Suprapubic skin (tissue), 4 donors: Measurements from ENCODE around the gene ZNF653. TPM values are rescaled to one million over a fixed set of nuclear protein-coding genes. Genes with fewer than 3 reads are reported as not detected.

Source experiments
- DNase-seq, 2 donors: peaks; one replicate each; pipeline ENCODE4 v3.0.0-alpha.2; 2019; ENCODE audit warnings: low spot score in 2 of 2
- H3K27ac ChIP-seq: fragments of 200-600 bp; sonication (generic); one replicate; pipeline ENCODE4 v1.5.1; 2019
- H3K27me3 ChIP-seq: fragments of 200-600 bp; sonication (generic); one replicate; pipeline ENCODE4 v1.5.1; 2019
- H3K36me3 ChIP-seq: fragments of 200-600 bp; sonication (generic); one replicate; pipeline ENCODE4 v1.5.1; 2019
- H3K4me1 ChIP-seq: fragments of 200-600 bp; sonication (generic); one replicate; pipeline ENCODE4 v1.5.1; 2019
- H3K4me3 ChIP-seq: fragments of 200-600 bp; sonication (generic); one replicate; pipeline ENCODE4 v1.5.1; 2019; ENCODE audit warnings: mild to moderate bottlenecking
- H3K9me3 ChIP-seq: fragments of 200-600 bp; sonication (generic); one replicate; pipeline ENCODE4 v1.5.1; 2019
- EP300 ChIP-seq: sonication (generic); formaldehyde crosslinking; IDR thresholded peaks from one replicate; pipeline ENCODE4 v1.6.1; 2017; ENCODE audit warnings: antibody characterized with exemption
- POLR2A ChIP-seq, 2 donors: fragments of 450-650 bp; IDR thresholded peaks; one replicate each; pipeline ENCODE4 v1.6.1; 2017; ENCODE audit warnings: antibody characterized with exemption in 2 of 2, mild to moderate bottlenecking in 2 of 2, moderate library complexity in 2 of 2
- POLR2AphosphoS5 ChIP-seq, 3 donors: sonication (generic); formaldehyde crosslinking; IDR thresholded peaks; one replicate each; pipeline ENCODE4 v1.6.1; 2017; ENCODE audit warnings: antibody characterized with exemption in 3 of 3
- WGBS: methylation state at CpG from one replicate; pipeline ENCODE4 v1.1.5; 2018; 5-methylcytosine and 5-hydroxymethylcytosine counted together
- total RNA-seq, 4 donors: library from RNA; depleted of rRNA; stranded (reverse); fragments of >200 nt; gene quantifications; one replicate each; pipeline ENCODE4 v1.1.0, GENCODE V29; 2016
- TF ChIP-seq, protein P1 (sequence below), 2 donors: fragments of 200-600 bp in 1 of 2; fragments of 450-650 bp in 1 of 2; sonication (generic) in 1 of 2; IDR thresholded peaks; one replicate each; pipeline ENCODE4 v1.5.1; 2016 to 2019; ENCODE audit warnings: antibody characterized with exemption in 2 of 2, mild to moderate bottlenecking in 1 of 2, moderate library complexity in 1 of 2

The ZNF653 gene
- total RNA-seq, 4 donors from 2014 or later, result 10.1 to 19.1 (median 11.8) TPM

DNA sequence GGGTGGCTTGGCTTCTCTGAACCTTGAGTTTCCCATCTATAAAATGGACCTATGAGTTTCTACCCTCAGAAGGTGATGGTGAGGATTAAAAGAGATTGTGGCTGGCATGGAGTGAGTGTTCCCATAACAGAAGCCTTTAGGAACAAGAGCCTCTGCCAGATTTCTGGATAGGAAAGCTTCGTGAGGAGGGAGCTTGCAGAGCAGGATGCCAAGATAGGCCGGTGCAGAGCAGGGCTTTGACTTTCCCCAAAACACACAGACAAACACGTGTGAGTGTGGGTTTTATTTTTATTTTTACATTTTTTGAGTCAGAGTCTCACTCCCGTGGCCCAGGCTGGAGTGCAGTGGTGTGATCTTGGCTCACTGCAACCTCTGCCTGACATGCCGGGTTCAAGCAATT is 29.3 kb upstream of the ZNF653 start:
- WGBS, result 43% methylated on average over 5 of the region's 5 CpGs
- H3K9me3 ChIP-seq, result no peaks in the 10 kb centered on the region
- no peak overlapping the region for H3K27ac ChIP-seq
- H3K36me3 ChIP-seq, result no peaks in the 10 kb centered on the region
- TF ChIP-seq, protein P1, sequence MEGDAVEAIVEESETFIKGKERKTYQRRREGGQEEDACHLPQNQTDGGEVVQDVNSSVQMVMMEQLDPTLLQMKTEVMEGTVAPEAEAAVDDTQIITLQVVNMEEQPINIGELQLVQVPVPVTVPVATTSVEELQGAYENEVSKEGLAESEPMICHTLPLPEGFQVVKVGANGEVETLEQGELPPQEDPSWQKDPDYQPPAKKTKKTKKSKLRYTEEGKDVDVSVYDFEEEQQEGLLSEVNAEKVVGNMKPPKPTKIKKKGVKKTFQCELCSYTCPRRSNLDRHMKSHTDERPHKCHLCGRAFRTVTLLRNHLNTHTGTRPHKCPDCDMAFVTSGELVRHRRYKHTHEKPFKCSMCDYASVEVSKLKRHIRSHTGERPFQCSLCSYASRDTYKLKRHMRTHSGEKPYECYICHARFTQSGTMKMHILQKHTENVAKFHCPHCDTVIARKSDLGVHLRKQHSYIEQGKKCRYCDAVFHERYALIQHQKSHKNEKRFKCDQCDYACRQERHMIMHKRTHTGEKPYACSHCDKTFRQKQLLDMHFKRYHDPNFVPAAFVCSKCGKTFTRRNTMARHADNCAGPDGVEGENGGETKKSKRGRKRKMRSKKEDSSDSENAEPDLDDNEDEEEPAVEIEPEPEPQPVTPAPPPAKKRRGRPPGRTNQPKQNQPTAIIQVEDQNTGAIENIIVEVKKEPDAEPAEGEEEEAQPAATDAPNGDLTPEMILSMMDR (IDR thresholded peaks at IDR 0.05), result no peak
- no peak for TF ChIP-seq EP300
- TF ChIP-seq POLR2A (IDR thresholded peaks at IDR 0.05), result no peak
- no peak for TF ChIP-seq POLR2AphosphoS5 (IDR thresholded peaks at IDR 0.05)
- DNase-seq, result no peak
- peaks cover 14% of the 10 kb centered on the region for H3K27me3 ChIP-seq
- H3K4me1 ChIP-seq, result peaks cover 12% of the 10 kb centered on the region
- no peak overlapping the region for H3K4me3 ChIP-seq

DNA sequence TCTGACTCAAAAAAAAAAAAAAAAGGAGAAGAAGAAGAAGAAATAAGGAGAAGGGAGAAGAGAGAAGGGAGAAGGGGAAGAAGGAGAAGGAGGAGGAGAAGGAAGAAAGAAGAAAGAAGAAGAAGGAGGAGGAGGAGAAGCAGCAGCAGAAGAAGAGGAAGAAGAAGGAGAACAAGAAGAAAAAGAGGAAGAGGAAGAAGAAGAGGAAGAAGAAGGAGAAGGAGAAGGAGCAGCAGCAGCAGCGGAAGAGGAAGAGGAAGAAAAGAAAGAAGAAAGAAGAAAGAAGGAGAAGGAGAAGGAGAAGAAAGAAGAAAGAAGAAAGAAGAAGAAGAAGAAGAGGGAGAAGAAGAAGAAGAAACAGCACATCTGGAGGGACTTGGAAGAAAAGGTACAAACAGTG is 28.9 kb upstream of the ZNF653 start:
- Histone ChIP-seq H3K27me3 (peaks cover 10% of the 10 kb centered on the region), H3K4me3 (no peak overlapping the region), H3K27ac (no peak overlapping the region), H3K4me1 (peaks cover 8% of the 10 kb centered on the region), H3K9me3 (no peaks in the 10 kb centered on the region), H3K36me3 (no peaks in the 10 kb centered on the region)
- WGBS, result 83% methylated on average over 1 of the region's 1 CpG
- no peak for DNase-seq
- TF ChIP-seq POLR2AphosphoS5 (IDR thresholded peaks at IDR 0.05), result no peak
- TF ChIP-seq, protein P1 (IDR thresholded peaks at IDR 0.05), result no peak

DNA sequence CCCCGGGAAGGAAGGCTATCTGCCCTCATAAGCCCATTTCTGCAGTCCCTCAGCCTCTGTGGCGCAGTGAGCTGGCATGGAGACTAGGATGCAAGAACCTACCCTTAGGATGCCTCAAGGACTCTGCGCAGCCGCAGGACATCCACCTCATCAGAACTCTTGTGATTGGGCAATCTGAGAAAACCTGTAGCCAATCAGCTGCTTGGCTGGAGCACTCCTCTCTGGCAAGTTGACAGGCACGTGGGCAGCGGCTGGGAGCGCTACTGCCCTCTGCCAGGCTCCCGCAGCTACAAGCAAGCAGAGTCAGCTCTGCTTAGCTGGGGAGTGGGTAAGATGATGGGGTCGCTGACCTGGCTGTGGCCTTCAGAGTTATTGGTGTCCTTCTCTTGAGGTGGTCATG is 24.8 kb upstream of the ZNF653 start:
- no peak for TF ChIP-seq EP300
- TF ChIP-seq POLR2AphosphoS5 (IDR thresholded peaks at IDR 0.05), result no peak
- TF ChIP-seq, protein P1 (IDR thresholded peaks at IDR 0.05), result peak in 1 of 2 donors; percentile 13
- TF ChIP-seq POLR2A (IDR thresholded peaks at IDR 0.05), result no peak
- Histone ChIP-seq H3K4me1 (peaks cover 17% of the 10 kb centered on the region), H3K27me3 (no peaks in the 10 kb centered on the region), H3K36me3 (no peaks in the 10 kb centered on the region), H3K27ac (no peak overlapping the region), H3K9me3 (no peaks in the 10 kb centered on the region), H3K4me3 (no peak overlapping the region)
- 15% methylated on average over 9 of the region's 9 CpGs for WGBS
- peak in 1 of 2 donors; percentile 75 for DNase-seq

DNA sequence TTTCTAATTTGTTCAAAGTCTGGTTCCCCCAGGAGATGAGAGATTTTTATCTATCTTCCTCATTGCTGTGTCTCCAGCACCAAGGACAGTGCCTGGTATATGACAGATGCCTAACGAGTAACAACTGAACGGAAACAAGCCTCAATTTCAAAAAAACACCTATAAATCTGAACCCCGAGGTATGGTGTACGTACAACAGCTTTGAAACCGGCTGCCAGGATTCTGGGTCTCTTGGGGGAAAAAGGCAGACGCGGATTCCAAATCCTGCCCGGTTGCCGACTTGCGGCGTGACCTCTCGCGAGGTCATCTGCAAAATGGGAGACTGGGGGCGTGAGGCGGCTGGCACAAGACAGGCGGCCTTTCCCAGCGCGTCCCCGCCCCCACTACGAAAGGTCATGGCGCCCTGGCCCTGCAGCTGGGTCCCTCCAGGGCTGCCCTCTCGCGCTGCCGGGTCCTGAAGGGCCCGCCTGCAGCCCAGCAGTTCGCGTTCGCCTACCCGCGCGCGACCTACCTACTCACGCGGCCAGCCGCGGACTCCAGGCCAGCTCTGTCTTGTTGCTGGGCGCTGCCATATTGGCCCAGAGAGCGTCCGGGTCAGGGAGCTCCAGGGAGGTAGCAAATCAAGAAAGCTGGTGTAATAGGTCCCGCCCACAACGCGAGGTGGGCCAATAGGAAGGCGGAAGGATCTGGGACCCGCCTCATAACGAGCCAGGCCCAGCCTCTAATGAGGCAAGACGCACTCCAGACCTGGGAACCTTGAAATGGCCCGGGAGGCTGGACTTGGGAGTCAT is 23.1 kb upstream of the ZNF653 start, which contains the start of gene ECSIT:
Gene ECSIT (minus strand): TSS at position 584 of the 791 bp plus-strand sequence. CDS start 9,964 bp downstream, outside the sequence.
- Histone ChIP-seq H3K36me3 (no peaks in the 10 kb centered on the region), H3K9me3 (no peaks in the 10 kb centered on the region), H3K4me3 (peak within 1 kb of the TSS; percentile 94), H3K27ac (peak within 1 kb of the TSS; percentile 94), H3K27me3 (no peaks in the 10 kb centered on the region), H3K4me1 (peaks cover 17% of the 10 kb centered on the region)
- WGBS, result 0% methylated on average over 29 of the region's 47 CpGs
- DNase-seq, result peak; percentile 98 to 99
- peak in 2 of 3 donors; percentile 53 to 55 for TF ChIP-seq POLR2AphosphoS5 (IDR thresholded peaks at IDR 0.05)
- TF ChIP-seq, protein P1 (IDR thresholded peaks at IDR 0.05), result no peak

DNA sequence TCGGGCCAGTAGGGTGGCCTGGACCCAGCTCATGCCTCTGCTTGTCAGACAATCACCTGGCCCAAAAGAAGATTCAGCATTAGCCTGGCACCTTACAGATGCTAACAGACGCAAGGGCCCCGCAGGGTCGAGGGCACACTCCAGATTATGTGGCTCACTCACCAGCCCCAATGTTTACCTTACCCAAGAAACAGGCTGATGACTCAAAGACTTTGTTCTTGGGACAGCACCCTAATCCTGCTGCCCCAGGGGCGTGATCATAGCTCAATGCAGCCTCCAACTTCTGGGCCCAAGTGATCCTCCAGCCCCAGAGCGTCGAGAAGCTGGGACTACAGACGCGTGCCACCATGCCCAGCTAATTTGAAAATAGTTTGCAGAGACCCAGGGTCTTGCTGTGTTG is 13.5 kb upstream of the ZNF653 start:
- H3K36me3 ChIP-seq, result peaks cover 56% of the 10 kb centered on the region
- TF ChIP-seq EP300, result no peak
- no peak for TF ChIP-seq POLR2AphosphoS5 (IDR thresholded peaks at IDR 0.05)
- TF ChIP-seq, protein P1 (IDR thresholded peaks at IDR 0.05), result no peak
- TF ChIP-seq POLR2A (IDR thresholded peaks at IDR 0.05), result no peak
- no peaks in the 10 kb centered on the region for H3K9me3 ChIP-seq
- no peak for DNase-seq
- H3K27ac ChIP-seq, result no peak overlapping the region
- H3K4me3 ChIP-seq, result no peak overlapping the region
- 90% methylated on average over 4 of the region's 9 CpGs for WGBS
- H3K4me1 ChIP-seq, result no peaks in the 10 kb centered on the region
- H3K27me3 ChIP-seq, result no peaks in the 10 kb centered on the region
